Mesenchymal stem cell (in vitro differentiated cells and primary cell): ENCODE data around the gene GLTP. TPM values are rescaled to one million over a fixed set of nuclear protein-coding genes. Genes with fewer than 3 reads are reported as not detected.

Experiments
- small RNA-seq: library from polyadenylated mRNA; stranded (forward); fragments of <200 nt; extraction: miRNeasy Mini kit (QIAGEN cat#:217004); gene quantifications from one replicate; pipeline ENCODE3, GENCODE V24; 2013; ENCODE audit warnings: low read depth

GLTP gene

Small RNA genes within 50 kb of the gene (small RNA-seq; reads per million reads assigned to genes)
- not detected for gene MIR4497
- not detected for gene RN7SL441P
